ENCODE data around the gene DUSP8.
"Not testable (repeated sequence)": the region's sequence is repeated elsewhere in the genome, so short reads cannot be mapped to it uniquely, and the experiment has no call there.

DUSP8 gene

DNA sequence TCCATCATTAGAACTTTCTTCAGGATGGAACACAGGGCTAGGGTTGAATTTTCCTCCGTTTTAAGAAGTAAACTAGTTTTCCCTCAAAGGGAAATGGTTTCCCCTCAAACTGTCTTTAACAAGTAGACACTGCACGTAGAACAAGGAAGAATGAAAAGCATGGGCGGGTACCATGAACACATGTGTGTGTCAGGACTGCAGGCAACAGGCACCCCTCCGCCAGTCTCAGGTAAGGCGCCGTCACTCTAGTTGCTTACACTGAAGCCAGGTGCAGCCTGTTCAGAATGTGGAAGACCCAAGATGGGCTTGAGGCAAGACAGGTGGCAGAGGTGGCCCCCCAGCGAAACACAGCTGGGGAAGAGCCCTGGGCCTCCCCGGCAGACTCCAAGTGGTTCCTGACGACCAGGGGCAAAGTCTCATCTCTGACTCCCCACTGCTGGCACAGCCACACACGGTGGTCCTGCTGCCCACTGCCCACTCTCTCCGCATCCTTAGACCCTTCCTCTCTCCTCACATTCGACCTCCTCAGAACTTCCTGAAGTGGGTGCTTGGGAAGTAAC is 60.1 kb downstream of the DUSP8 start:
- DNase-seq = no peak

DNA sequence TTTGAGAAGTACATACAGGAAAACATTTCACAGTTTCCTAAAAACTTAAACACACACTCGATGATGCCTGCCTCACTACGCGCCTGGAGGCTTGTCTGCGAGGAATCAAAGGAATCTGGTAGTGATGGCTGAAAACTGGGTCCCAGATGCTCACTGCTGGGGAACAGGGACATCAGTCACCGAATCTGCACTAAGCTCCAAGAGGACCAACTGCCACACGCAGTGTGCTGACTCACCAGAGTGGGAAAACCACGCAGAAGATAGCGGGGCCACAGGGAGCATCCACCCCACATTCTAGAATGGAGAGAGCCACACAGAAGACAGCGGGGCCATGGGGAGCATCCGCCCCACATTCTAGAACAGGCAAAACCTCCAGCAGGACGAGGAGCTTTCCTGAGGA is 61.1 kb downstream of the DUSP8 start:
- no peak for DNase-seq

GRCh38 chr11:1510351-1510750 is 61.7 kb downstream of the DUSP8 start:
- DNase-seq = not testable (repeated sequence)

- no peak for DNase-seq
Observed at GRCh38 chr11:1509626-1510255, 62.3 kb downstream of the DUSP8 start.

DNA sequence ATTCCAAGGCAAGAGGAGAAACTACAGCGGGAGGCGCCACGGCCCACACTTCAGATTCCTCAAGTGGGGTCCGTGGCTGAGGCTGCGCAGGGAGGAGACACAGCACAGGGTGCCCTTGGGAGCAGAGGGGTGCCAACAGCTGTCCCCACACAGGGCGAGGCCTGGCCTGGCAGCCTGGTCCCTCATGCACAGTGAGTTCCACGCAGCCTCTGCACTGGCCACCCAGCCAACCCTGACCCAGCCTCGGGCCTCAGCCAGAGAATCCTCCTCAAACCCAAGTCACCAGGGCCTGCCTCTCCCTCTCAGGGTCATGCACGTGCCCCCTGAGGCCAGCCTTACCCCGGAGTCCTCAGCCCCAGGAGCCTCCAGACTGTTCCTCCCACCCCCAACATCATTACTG is 63.1 kb downstream of the DUSP8 start:
- no peak for DNase-seq

DNA sequence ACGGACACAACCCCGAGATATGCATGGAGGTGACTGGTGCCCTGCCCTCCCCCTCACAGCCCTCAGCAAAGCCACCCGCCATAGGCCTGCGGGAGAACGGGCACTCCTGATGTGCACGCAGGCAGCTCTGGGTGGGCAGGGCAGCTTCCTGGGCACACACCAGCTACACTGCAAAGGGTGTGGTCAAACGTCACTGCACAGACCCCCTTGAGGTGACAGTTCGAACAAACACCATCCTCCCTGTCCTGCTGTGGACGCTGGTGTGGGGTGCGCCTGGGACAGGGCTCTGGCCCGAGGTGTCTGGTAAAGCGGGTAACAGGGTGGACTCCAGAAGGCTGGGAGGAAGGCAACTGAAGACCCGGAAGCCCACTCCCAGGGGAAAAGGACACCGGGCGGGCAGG is 63.6 kb downstream of the DUSP8 start:
- no peak for DNase-seq

GRCh38 chr11:1507381-1508140 is 64.5 kb downstream of the DUSP8 start:
- DNase-seq = no peak

GRCh38 chr11:1506981-1507380 is 65.1 kb downstream of the DUSP8 start:
- no peak for DNase-seq

DNA sequence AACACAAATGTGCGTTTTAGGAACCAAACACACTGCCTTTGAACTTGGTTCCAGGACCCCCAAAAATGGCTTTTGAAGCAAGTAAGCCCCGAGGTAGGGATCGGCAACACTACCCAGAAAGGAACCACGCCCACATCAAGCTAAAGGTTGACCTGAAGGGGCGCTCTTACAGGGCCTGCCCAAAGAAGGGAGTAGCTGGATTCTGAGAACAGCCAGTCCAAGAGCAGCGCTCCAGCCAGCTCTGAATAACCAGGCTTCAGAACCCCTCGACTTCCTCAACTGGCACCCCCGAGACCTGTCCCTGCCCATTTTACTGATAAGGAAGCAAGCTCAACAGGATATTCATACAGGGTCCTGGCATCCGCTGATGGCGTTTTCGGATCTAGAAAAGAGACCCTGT is 66.6 kb downstream of the DUSP8 start:
- DNase-seq = no peak

GRCh38 chr11:1504581-1505290 is 67.3 kb downstream of the DUSP8 start:
- DNase-seq = no peak

DNA sequence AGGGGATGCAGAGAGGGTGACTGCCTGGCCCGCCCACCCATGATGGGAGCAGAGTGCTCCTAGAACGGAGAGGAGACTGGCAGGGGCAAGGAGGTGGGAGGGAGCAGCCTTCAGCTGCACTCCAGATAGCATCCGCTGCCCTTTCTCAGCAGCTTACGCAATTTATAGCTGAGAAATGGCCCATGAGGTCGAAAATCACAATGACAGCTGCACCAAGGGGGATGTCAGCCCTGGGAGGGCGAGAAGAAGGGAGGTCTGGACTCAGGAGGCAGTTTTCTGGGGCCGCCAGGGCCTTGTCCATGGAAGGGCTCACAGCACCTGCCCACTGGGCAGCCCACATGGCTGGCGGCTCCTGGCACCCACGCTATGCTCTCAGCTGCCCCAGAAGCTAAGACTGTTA is 67.9 kb downstream of the DUSP8 start:
- no peak for DNase-seq

All from HCEC 1CT (cell line).